GM21423 (cell line): Measurements from ENCODE around the gene NOCT.
"Not testable (repeated sequence)": the region's sequence is repeated elsewhere in the genome, so short reads cannot be mapped to it uniquely, and the experiment has no call there.

Experiments
- ATAC-seq: cut with Tn5 transposase; IDR thresholded peaks from one replicate; pipeline ENCODE4 v1.9.1; 2021; ENCODE audit warnings: mild to moderate bottlenecking, moderate library complexity; ENCODE audit not compliant: unreplicated experiment

The NOCT gene

GRCh38 chr4:139015269-139015947 is at the start of gene NOCT:
Gene NOCT (plus strand): TSS chr4:139015781. CDS start chr4:139015982, 201 bp downstream.
- peak; percentile 95 for ATAC-seq

- peak; percentile 97 for ATAC-seq
These were observed 48.3 kb upstream of the NOCT start for GRCh38 chr4:138967313-138967712.

- ATAC-seq: no peak
These were observed 42.4 kb upstream of the NOCT start for GRCh38 chr4:138972956-138973801.

GRCh38 chr4:138975225-138975624 is 40.4 kb upstream of the NOCT start:
- no peak for ATAC-seq

- ATAC-seq: no peak
These were observed 39.1 kb upstream of the NOCT start for GRCh38 chr4:138976526-138976925.

- peak; percentile 96 for ATAC-seq
These were observed 38.1 kb upstream of the NOCT start for GRCh38 chr4:138977524-138977923.

- ATAC-seq: no peak
These were observed 37.5 kb upstream of the NOCT start for GRCh38 chr4:138978028-138978585.

- no peak for ATAC-seq
These were observed 37.0 kb upstream of the NOCT start for GRCh38 chr4:138978600-138978999.

- no peak for ATAC-seq
These were observed 35.8 kb upstream of the NOCT start for GRCh38 chr4:138979742-138980141.

GRCh38 chr4:138981930-138982390 is 33.6 kb upstream of the NOCT start:
- no peak for ATAC-seq

- ATAC-seq: no peak
These were observed 32.8 kb upstream of the NOCT start for GRCh38 chr4:138982754-138983153.

GRCh38 chr4:138983690-138984089 is 31.9 kb upstream of the NOCT start:
- ATAC-seq: no peak

GRCh38 chr4:138984647-138985046 is 30.9 kb upstream of the NOCT start:
- no peak for ATAC-seq

GRCh38 chr4:138992676-138993075 is 22.9 kb upstream of the NOCT start:
- ATAC-seq: no peak

GRCh38 chr4:138996090-138996489 is 19.5 kb upstream of the NOCT start:
- no peak for ATAC-seq

GRCh38 chr4:138999666-139000065 is 15.9 kb upstream of the NOCT start:
- ATAC-seq: no peak

GRCh38 chr4:139000134-139000533 is 15.4 kb upstream of the NOCT start:
- ATAC-seq: not testable (repeated sequence)

GRCh38 chr4:139001430-139001829 is 14.2 kb upstream of the NOCT start:
- ATAC-seq: not testable (repeated sequence)

- ATAC-seq: not testable (repeated sequence)
These were observed 11.9 kb upstream of the NOCT start for GRCh38 chr4:139003668-139004067.

GRCh38 chr4:139005774-139006173 is 9.8 kb upstream of the NOCT start:
- ATAC-seq: no peak

- no peak for ATAC-seq
These were observed 7.9 kb upstream of the NOCT start for GRCh38 chr4:139007640-139008039.

- not testable (repeated sequence) for ATAC-seq
These were observed 7.3 kb upstream of the NOCT start for GRCh38 chr4:139008278-139008677.
